Measurements from ENCODE around the gene ASIC2.

- no peak for TF ChIP-seq NFE2 (IDR thresholded peaks at IDR 0.05; ENCODE audit: low read depth)
- TF ChIP-seq POLR2AphosphoS5 (IDR thresholded peaks at IDR 0.05; ENCODE audit: control insufficient read depth, insufficient read depth, low read depth, low read length): no peak
- no peak for TF ChIP-seq POLR2A (conservative IDR thresholded peaks at IDR 0.05)
- TF ChIP-seq ZNF354B (CRISPR knock-in tag; IDR thresholded peaks at IDR 0.05): no peak
- TF ChIP-seq E2F8 (IDR thresholded peaks at IDR 0.05; ENCODE audit: low read depth, partially characterized antibody): no peak
- no peak for TF ChIP-seq RBM22 (IDR thresholded peaks at IDR 0.05; ENCODE audit: low read depth, low read length, poor library complexity, severe bottlenecking)
- TF ChIP-seq TCF7 (IDR thresholded peaks at IDR 0.05; ENCODE audit: borderline replicate concordance): no peak
- TF ChIP-seq, protein P1, sequence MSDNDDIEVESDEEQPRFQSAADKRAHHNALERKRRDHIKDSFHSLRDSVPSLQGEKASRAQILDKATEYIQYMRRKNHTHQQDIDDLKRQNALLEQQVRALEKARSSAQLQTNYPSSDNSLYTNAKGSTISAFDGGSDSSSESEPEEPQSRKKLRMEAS (CRISPR knock-in tag; IDR thresholded peaks at IDR 0.05): no peak
- TF ChIP-seq TEAD4 (IDR thresholded peaks at IDR 0.05; ENCODE audit: low read length): no peak
- no peak for TF ChIP-seq TEAD4 (CRISPR knock-in tag; IDR thresholded peaks at IDR 0.05; ENCODE audit: borderline replicate concordance)
- no peak for TF ChIP-seq NFYB (IDR thresholded peaks at IDR 0.05; ENCODE audit: extremely low read depth, insufficient read length)
- TF ChIP-seq HDAC2 (IDR thresholded peaks at IDR 0.05): no peak
- TF ChIP-seq NFIC (IDR thresholded peaks at IDR 0.05): no peak
These were observed 34.8 kb downstream of the ASIC2 start for GRCh38 chr17:33258296-33258695.
